ENCODE results near the gene LRSAM1. TPM values are rescaled to one million over a fixed set of nuclear protein-coding genes. Genes with fewer than 3 reads are reported as not detected.

The LRSAM1 gene
- total RNA-seq, 2 experiments from 2014 or later, result 20.8 to 32.2 TPM

- Histone ChIP-seq H3K9me3 (ENCODE audit: low read length) (no peaks in the 10 kb centered on the region), H3K4me2 (ENCODE audit: low read length) (no peak overlapping the region), H2AFZ (ENCODE audit: low read length) (no peak overlapping the region), H3K9me2 (ENCODE audit: insufficient read depth, low read length) (no peaks in the 10 kb centered on the region), H3K4me3 (ENCODE audit: low read depth, low read length, poor library complexity, severe bottlenecking) (no peak overlapping the region), H3K79me2 (ENCODE audit: insufficient read depth, low read depth, low read length) (peaks cover 6% of the 10 kb centered on the region; the same call in 1 of the 2 replicates), H3K36me3 (ENCODE audit: insufficient read depth, low read length) (no peaks in the 10 kb centered on the region), H3K4me1 (ENCODE audit: insufficient read depth, low read length, poor library complexity, severe bottlenecking) (peaks cover 7% of the 10 kb centered on the region), H3K27ac (ENCODE audit: low read depth, low read length, poor library complexity, severe bottlenecking) (no peak overlapping the region), H4K20me1 (ENCODE audit: insufficient read depth, low read length) (no peaks in the 10 kb centered on the region)
- CTCF ChIA-PET (ENCODE audit: unreplicated experiment), result no interaction called here
- intact Hi-C loops (cut with micrococcal nuclease; ENCODE audit: unreplicated experiment), result no loop called here
- POLR2A ChIA-PET, result no interaction called here
- TF ChIP-seq EZH2phosphoT487 (IDR thresholded peaks at IDR 0.05; ENCODE audit: borderline replicate concordance, low read depth, low read length) (no peak), CTCF (conservative IDR thresholded peaks at IDR 0.05; ENCODE audit: low read length) (peak; percentile 67)
- peak; percentile 51 for DNase-seq (ENCODE audit: low spot score)
- BruUV-seq (replicated peaks), result no TSS peak
Observed at GRCh38 chr9:127418037-127418471, 33.3 kb upstream of the LRSAM1 start.

- intact Hi-C loops (cut with micrococcal nuclease; ENCODE audit: unreplicated experiment), result no loop called here
- no peak overlapping the region for H3K4me3 ChIP-seq (ENCODE audit: low read depth, low read length, poor library complexity, severe bottlenecking)
Observed at GRCh38 chr9:127419348-127419747, 32.0 kb upstream of the LRSAM1 start.

More at GRCh38 chr9:127419348-127419747, 32.0 kb upstream of the LRSAM1 start:
- H3K4me1 ChIP-seq (ENCODE audit: insufficient read depth, low read length, poor library complexity, severe bottlenecking), result peaks cover 9% of the 10 kb centered on the region
- no peaks in the 10 kb centered on the region for H3K9me3 ChIP-seq (ENCODE audit: low read length)
- CTCF ChIA-PET (ENCODE audit: unreplicated experiment), result no interaction called here
- no peak overlapping the region for H3K27ac ChIP-seq (ENCODE audit: low read depth, low read length, poor library complexity, severe bottlenecking)
- H4K20me1 ChIP-seq (ENCODE audit: insufficient read depth, low read length), result no peaks in the 10 kb centered on the region
- no peak overlapping the region for H2AFZ ChIP-seq (ENCODE audit: low read length)
- POLR2A ChIA-PET, result no interaction called here
- no peak for DNase-seq (ENCODE audit: low spot score)
- H3K4me2 ChIP-seq (ENCODE audit: low read length), result no peak overlapping the region
- peaks cover 10% of the 10 kb centered on the region; the same call in 1 of the 2 replicates for H3K79me2 ChIP-seq (ENCODE audit: insufficient read depth, low read depth, low read length)
- no peaks in the 10 kb centered on the region for H3K36me3 ChIP-seq (ENCODE audit: insufficient read depth, low read length)
- TF ChIP-seq CTCF (conservative IDR thresholded peaks at IDR 0.05; ENCODE audit: low read length) (no peak), EZH2phosphoT487 (IDR thresholded peaks at IDR 0.05; ENCODE audit: borderline replicate concordance, low read depth, low read length) (no peak)
- no TSS peak for BruUV-seq (replicated peaks)
- H3K9me2 ChIP-seq (ENCODE audit: insufficient read depth, low read length), result no peaks in the 10 kb centered on the region
